CD4-positive, CD25-positive, alpha-beta regulatory T cell (primary cell): Measurements from ENCODE around the gene ATM. TPM values are rescaled to one million over a fixed set of nuclear protein-coding genes. Genes with fewer than 3 reads are reported as not detected.
"Not testable (repeated sequence)": the region's sequence is repeated elsewhere in the genome, so short reads cannot be mapped to it uniquely, and the experiment has no call there.

Experiments
- ATAC-seq, 2 donors: fragments of 150-1000 bp; cut with Tn5 transposase; one replicate each; pipeline ENCODE4 v1.10.0; 2021; ENCODE audit warnings: low read depth in 2 of 2, moderate number of reproducible peaks in 2 of 2, moderate library complexity in 1 of 2
- DNase-seq, 3 donors: peaks; one replicate each; pipeline versions ENCODE4 v3.0.0 to v3.0.0-alpha.2; 2012 to 2022; ENCODE audit warnings: mixed read lengths in 1 of 3
- H3K27ac ChIP-seq: one replicate; pipeline ENCODE4 v1.7.0; 2013; ENCODE audit warnings: mild to moderate bottlenecking, low read length; ENCODE audit not compliant: insufficient read depth, poor library complexity, severe bottlenecking
- H3K27me3 ChIP-seq: one replicate; pipeline ENCODE4 v1.7.0; 2013; ENCODE audit warnings: low read length; ENCODE audit not compliant: control insufficient read depth, insufficient read depth
- H3K36me3 ChIP-seq: one replicate; pipeline ENCODE4 v1.7.0; 2013; ENCODE audit warnings: mild to moderate bottlenecking, low read length, moderate library complexity; ENCODE audit not compliant: control insufficient read depth, insufficient read depth
- H3K4me1 ChIP-seq: 2 replicates; pipeline ENCODE4 v1.7.0; 2013; ENCODE audit warnings: mild to moderate bottlenecking, low read length; ENCODE audit not compliant: insufficient read depth, control insufficient read depth, poor library complexity, severe bottlenecking
- H3K4me3 ChIP-seq: one replicate; pipeline ENCODE4 v1.7.0; 2013; ENCODE audit warnings: low read depth, mild to moderate bottlenecking, low read length, moderate library complexity
- H3K9me3 ChIP-seq, 2 experiments: 1 replicate in 1 of 2; 2 replicates in 1 of 2; pipeline ENCODE4 v1.7.0; 2013; ENCODE audit warnings: low read length in 2 of 2, mild to moderate bottlenecking in 1 of 2, moderate library complexity in 1 of 2; ENCODE audit not compliant: control insufficient read depth in 2 of 2
- H3K27ac Mint-ChIP-seq, 3 donors: one replicate each; pipeline ENCODE4 v1.8.0; 2020 to 2022; ENCODE audit warnings: mild to moderate bottlenecking in 3 of 3, mixed read lengths in 3 of 3, moderate library complexity in 2 of 3
- H3K27me3 Mint-ChIP-seq: one replicate; pipeline ENCODE4 v1.8.0; 2022; ENCODE audit warnings: mild to moderate bottlenecking, mixed read lengths
- H3K36me3 Mint-ChIP-seq: one replicate; pipeline ENCODE4 v1.8.0; 2020; ENCODE audit warnings: mixed read lengths
- H3K4me1 Mint-ChIP-seq, 4 donors: one replicate each; pipeline ENCODE4 v1.8.0; 2020 to 2022; ENCODE audit warnings: mixed read lengths in 4 of 4, mild to moderate bottlenecking in 1 of 4
- H3K4me3 Mint-ChIP-seq, 4 donors: one replicate each; pipeline ENCODE4 v1.8.0; 2020 to 2022; ENCODE audit warnings: mild to moderate bottlenecking in 4 of 4, mixed read lengths in 4 of 4, moderate library complexity in 3 of 4
- H3K9me3 Mint-ChIP-seq, 7 donors: one replicate each; pipeline ENCODE4 v1.8.0; 2020 to 2022; ENCODE audit warnings: mixed read lengths in 7 of 7, mild to moderate bottlenecking in 3 of 7, moderate library complexity in 2 of 7
- polyA plus RNA-seq, 4 donors: library from polyadenylated mRNA; unstranded; fragments of 300-500 nt; fragmentation: Illumina TruSeq; gene quantifications; one replicate each; pipeline ENCODE4 v1.2.3, GENCODE V29; 2021
- total RNA-seq: library from RNA; stranded (reverse); gene quantifications from one replicate; pipeline ENCODE4 v1.2.3, GENCODE V29; 2022

ATM gene
- total and polyA plus RNA-seq, 5 donors from 2014 or later, result 30.4 to 194 (median 51.8) TPM

DNA sequence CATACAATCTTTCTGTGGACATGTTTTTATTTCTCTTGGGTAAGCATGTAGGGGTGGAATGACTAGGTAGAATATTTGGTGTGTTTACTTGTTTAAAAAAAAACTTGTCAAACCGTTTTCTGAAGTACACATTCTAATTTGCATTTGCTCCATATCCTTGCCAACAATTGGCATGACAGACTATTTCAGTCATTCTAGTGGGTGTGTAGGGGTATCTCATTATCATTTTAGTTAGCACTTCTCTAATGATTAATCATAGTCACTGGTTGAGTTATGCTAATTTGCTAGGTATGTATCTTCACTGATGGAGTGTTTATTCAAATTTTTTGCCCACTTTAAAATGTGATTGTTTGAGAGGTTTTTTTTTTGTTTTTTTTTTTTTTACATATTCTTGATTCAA, 180.2 kb downstream of the ATM start:
- Histone ChIP-seq H3K27ac (no peak overlapping the region), H3K36me3 (no peaks in the 10 kb centered on the region), H3K27me3 (no peaks in the 10 kb centered on the region), H3K4me3 (no peak overlapping the region), H3K4me1 (no peaks in the 10 kb centered on the region), H3K9me3 (no peaks in the 10 kb centered on the region)
- no peak overlapping the region for H3K4me3 Mint-ChIP-seq
- peak overlapping the region in 1 of 3 donors; percentile 78 for H3K27ac Mint-ChIP-seq
- H3K4me1 Mint-ChIP-seq, result no peaks in the 10 kb centered on the region
- no peaks in the 10 kb centered on the region for H3K36me3 Mint-ChIP-seq
- no peaks in the 10 kb centered on the region for H3K27me3 Mint-ChIP-seq
- no peaks in the 10 kb centered on the region for H3K9me3 Mint-ChIP-seq
- ATAC-seq (no peak), DNase-seq (no peak)

- Histone ChIP-seq H3K4me1 (no peaks in the 10 kb centered on the region), H3K36me3 (no peaks in the 10 kb centered on the region), H3K27ac (no peak overlapping the region), H3K27me3 (no peaks in the 10 kb centered on the region), H3K9me3 (no peaks in the 10 kb centered on the region), H3K4me3 (no peak overlapping the region)
- H3K9me3 Mint-ChIP-seq, result no peaks in the 10 kb centered on the region
- H3K4me3 Mint-ChIP-seq, result no peak overlapping the region
- H3K27ac Mint-ChIP-seq, result no peak overlapping the region
- no peaks in the 10 kb centered on the region for H3K36me3 Mint-ChIP-seq
- ATAC-seq, result no peak
- H3K4me1 Mint-ChIP-seq, result no peaks in the 10 kb centered on the region
- DNase-seq, result no peak
- no peaks in the 10 kb centered on the region for H3K27me3 Mint-ChIP-seq
Measured at GRCh38 chr11:108405706-108406105, 182.8 kb downstream of the ATM start.

DNA sequence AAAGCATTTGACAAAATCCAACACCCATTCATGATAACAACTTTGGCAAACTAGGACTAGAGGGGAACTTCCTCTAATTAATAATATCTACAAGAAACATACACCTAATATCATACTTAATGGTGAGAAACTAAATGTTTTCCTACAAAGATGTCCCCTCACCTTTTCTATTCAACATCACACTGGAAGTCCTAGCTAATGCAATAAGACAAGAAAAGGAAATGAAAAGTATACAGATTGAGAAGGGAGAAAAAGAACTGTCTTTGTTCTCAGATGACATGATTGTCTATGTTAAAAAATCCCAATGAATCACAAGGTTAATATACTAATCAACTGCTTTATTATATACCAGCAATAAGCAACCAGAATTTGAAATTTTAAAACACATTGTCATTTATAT, 192.1 kb downstream of the ATM start:
- H3K27ac Mint-ChIP-seq, result no peak overlapping the region

GRCh38 chr11:108417551-108417950, 194.7 kb downstream of the ATM start:
- H3K9me3 ChIP-seq, result peaks cover 0 to 12% of the 10 kb centered on the region in 2 experiments
- DNase-seq, result peak in 2 of 3 donors; percentile 23 to 31
- peak overlapping the region in 1 of 3 donors; percentile 48 for H3K27ac Mint-ChIP-seq
- H3K27me3 ChIP-seq, H3K4me3 Mint-ChIP-seq, H3K4me1 Mint-ChIP-seq, H3K4me3 ChIP-seq, ATAC-seq, H3K9me3 Mint-ChIP-seq, H3K4me1 ChIP-seq, H3K27ac ChIP-seq, H3K27me3 Mint-ChIP-seq, H3K36me3 ChIP-seq, H3K36me3 Mint-ChIP-seq: not testable (repeated sequence)

More for the DNA sequence above, 192.1 kb downstream of the ATM start:
- no peaks in the 10 kb centered on the region for H3K36me3 ChIP-seq
- Mint-ChIP-seq H3K9me3 (peaks cover 0 to 5% (median 2%) of the 10 kb centered on the region in 7 donors), H3K27me3 (peaks cover 5% of the 10 kb centered on the region), H3K4me3 (no peak overlapping the region), H3K4me1 (no peaks in the 10 kb centered on the region), H3K36me3 (peaks cover 3% of the 10 kb centered on the region)
- no peaks in the 10 kb centered on the region for H3K4me1 ChIP-seq
- H3K27ac ChIP-seq, result no peak overlapping the region
- ATAC-seq (no peak), DNase-seq (no peak)
- H3K4me3 ChIP-seq, result no peak overlapping the region
- no peaks in the 10 kb centered on the region for H3K27me3 ChIP-seq
- H3K9me3 ChIP-seq, result peaks cover 0 to 12% of the 10 kb centered on the region in 2 experiments

Other genes with a start within 250 kb of the ATM start
- gene CUL5, start 214.2 kb upstream of the ATM start, total RNA-seq, result 53.1 TPM
- 10 to 100 TPM; 24.9 to 36.6 (median 33.3) TPM for gene CUL5, start 214.2 kb upstream of the ATM start, polyA plus RNA-seq
- gene ACAT1, start 101.5 kb upstream of the ATM start, total RNA-seq, result 19.0 TPM
- gene ACAT1, start 101.5 kb upstream of the ATM start, polyA plus RNA-seq, result 10 to 100 TPM; 35.2 to 52.6 (median 44.3) TPM
- gene NPAT, start 429 bp upstream of the ATM start, total RNA-seq, result 36.5 TPM
- 10 to 100 TPM; 25.5 to 36.3 (median 29.9) TPM for gene NPAT, start 429 bp upstream of the ATM start, polyA plus RNA-seq
- gene C11orf65, start 244.5 kb downstream of the ATM start, total RNA-seq, result 0.37 TPM
- gene C11orf65, start 244.5 kb downstream of the ATM start, polyA plus RNA-seq, result 1 to 10 TPM in 1 of 4 donors, under 1 TPM in 3; 0.55 to 1.4 (median 0.62) TPM